Ureter (tissue), 1 donor: ENCODE measurements around the gene DYNLRB1. TPM values are rescaled to one million over a fixed set of nuclear protein-coding genes. Genes with fewer than 3 reads are reported as not detected.

Source experiments
- DNase-seq: peaks from one replicate; pipeline ENCODE4 v3.0.0-alpha.2; 2020; ENCODE audit warnings: low spot score
- total RNA-seq: library from RNA; stranded (reverse); gene quantifications from one replicate; pipeline ENCODE4 v1.2.4, GENCODE V29; 2023
- donor health status: DM: yes; HTN: yes; CAD: no.

Gene DYNLRB1
- total RNA-seq, 1 donor from 2014 or later = 123 TPM

DNA sequence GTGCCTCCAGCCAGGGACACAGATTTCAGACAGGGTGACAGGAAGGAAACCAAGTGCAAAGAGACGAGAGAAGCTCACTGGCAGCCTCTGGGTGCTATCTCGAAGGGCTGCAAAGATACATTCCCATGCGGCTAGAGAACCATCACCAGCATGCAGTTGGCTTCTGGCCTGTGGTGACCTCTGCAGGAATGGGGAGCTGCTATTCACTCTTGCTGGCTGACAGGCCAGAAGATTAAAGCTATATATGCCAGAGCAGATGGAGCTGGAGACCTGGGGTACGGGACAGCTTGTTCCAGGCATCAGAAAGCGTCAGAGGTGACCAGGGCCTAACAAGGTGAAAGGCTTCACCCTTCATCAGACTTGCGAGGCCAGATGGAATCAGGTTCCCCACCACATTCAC, 62.3 kb downstream of the DYNLRB1 start:
- DNase-seq = peak; percentile 39

DNA sequence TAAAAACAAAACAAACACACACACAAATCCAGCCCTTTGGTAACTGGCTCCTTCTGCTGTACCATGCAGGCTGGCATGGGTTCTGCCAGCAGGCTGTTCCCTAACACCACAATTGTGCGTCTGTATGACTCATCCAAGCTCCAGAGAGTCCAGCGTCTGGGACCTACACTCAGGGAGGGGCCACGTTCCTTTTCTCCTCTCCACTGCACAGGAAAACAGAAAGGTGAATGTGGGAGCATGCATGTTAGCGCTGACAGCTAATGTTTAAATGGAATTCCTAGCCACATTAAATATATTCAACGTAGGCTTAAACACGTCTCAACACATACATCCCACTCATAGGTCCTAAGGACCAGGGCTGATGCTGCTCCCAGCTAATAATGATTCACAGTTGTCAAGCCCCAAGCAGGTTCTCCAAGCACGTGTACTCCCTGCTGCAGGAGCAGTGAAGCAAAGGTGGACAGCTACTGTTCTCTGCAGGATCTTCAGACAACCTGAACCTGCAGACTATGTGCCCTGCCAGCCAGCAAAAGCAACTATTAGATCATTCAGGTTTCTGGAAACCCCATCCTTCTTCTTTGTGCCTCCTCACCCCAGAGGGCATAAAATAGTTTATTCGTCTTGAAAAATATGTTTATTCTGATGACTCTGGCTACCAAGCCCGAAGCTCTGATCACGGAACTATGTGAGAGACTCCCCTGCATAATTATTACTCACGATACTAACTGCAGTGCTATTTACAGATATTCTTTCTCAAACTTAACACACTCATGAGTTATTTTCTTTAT, 63.2 kb downstream of the DYNLRB1 start:
- peak; percentile 66 for DNase-seq

DNA sequence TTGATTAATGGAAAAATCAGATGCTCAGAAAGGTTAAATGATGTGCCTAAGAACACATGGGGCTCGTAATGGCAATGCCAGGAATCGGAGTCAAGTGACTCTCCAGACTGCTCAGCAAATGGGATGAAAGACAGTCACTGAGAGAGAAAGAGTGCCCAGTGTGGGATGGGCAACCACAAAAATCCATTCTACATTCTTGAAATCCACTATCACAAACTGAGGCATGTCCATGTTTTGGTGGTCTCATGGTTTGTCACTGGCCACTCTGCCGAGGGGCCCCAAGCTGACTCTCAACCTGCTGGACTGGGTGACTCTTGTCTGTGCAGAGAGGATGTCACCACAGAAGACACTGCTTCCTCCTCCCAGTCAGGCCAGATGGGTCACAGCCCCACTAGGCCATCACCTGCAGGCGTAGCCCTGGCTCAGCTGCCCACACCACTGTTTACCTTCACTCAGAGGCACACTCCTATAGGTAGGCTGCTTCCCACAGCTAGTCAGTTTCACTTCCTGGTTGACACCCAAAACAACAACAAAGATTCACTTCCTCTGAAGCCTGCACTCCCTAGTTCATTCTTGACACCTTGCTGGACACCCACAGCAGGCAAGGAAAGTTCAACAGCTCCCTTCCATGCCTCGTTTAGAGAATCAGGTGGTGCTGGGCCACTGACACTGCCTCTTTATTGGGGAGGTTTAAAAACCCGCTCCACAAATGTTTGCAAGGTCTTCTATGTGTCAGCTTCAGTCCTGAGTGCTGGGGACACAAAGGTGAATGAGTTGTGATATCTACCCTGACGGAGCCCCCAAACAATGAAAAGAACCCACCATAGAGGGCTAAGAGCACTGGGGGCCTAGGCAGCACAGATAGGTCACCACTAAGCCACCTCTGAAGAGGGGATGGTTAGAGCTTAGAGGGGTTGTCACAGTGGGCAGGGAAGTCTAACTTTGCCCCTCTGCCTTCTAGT, 64.0 kb downstream of the DYNLRB1 start:
- DNase-seq = peak; percentile 42

DNA sequence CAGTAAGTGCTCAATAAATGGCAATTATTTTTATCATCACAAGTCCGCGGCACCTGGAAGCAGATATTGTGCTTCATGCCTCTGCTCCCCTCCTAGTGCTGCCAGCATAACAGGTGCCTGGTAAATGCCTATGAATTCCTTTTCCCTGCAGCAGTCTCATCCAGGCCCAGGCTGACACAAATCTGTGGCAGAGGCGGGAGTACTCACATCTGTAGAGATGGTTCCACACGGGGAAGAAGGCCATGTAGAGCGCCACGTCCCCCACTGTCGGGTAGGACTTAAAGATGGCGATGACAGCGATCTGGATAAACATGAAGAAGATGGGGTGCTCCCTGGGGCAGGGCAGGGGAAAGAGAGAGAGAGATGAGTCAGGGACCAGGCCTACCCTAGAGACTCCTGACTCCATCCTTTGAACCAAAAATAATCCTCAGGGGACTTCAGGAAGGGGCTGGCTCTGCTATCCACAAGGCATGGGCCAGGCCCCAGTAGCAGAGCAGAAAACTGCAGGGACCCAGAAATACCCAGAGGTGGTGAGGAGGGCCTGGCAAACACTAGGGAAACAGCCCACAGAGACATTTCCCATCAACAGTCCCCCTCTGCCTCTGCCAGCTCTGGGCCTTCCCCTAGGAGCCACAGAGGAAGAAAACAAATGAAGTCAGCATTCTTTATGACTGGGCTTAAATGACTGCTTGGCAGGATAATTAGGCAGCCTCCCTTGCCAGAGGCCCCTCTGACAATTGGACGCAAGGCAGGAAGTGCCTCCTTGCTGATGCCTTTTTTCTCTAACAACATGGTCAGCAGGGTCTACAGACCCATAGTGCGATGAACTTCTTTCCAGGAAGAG, 65.3 kb downstream of the DYNLRB1 start:
- peak; percentile 38 for DNase-seq

DNA sequence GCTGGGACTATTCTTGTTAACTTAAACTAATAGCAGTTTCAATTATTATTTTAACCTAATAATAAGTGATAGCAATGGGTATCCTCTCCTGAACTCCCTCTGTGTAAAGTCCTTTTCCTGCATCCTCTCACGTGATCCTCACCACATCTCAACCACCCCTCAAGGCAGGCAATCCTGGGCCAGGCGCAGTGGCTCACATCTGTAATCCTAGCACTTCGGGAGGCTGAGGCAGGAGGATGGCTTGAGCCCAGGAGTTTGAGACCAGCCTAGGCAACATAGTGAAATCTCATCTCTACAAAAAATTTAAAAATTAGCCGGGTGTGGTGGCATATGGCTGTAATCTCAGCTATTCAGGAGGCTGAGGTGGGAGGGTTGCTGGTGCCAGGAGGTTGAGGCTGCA, 66.0 kb downstream of the DYNLRB1 start:
- peak; percentile 26 for DNase-seq

DNA sequence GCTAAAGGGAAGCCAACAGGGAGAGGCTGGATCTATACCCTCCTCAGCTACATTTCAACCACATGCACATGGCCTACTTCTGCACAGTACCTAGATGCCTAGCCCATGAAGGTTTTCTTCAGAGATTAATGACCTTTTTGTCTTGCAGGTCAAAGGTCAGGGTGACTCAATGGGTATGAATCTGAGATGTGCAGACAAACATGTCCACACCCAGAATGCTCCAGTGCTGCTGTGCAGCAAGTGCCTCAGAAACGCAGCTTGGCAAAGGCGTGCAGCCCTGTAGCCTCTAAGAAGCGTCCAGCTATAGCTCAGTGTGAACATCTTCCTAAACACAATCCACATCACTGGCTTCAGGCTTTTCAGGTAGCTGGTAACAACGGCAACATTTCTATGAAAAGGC, 66.7 kb downstream of the DYNLRB1 start:
- DNase-seq = peak; percentile 18

DNA sequence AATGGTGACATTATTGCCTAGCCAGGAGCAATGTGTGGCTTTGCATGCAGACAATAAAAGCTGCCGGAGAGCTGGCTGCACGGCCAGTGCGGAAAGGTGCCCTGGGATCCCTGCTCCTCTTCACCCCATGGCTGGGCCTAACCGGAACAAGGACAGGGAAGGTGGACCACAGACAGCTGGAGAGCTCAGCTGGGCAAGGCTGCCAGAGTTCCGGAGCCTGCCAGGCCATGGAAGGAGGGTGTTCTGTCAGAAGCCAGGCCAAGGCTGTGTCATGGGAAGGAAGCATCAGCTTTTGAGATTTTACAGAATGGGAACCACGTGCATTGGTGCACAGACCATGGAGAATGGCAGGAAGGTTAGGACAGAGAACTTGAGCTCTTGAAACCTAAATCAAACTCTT, 67.3 kb downstream of the DYNLRB1 start:
- no peak for DNase-seq

DNA sequence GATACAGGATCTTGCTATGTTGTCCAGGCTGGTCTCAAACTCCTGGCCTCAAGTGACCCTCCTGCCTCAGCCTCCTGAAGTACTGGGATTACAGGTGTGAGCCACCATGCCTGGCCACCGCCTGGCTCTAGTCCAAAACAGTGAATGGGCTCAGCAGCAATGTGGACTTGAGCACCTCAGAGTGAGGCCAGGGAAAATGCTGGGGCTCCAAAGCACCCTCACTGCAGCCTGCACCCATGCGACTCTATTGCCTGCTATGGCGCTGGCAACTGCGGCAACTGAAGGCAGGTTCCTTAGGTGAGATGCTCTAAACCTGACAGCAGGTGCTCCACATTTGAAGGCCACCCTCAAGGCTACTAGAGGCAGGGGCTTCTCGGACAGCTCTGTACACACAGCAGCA, 68.8 kb downstream of the DYNLRB1 start:
- DNase-seq = peak; percentile 25

DNA sequence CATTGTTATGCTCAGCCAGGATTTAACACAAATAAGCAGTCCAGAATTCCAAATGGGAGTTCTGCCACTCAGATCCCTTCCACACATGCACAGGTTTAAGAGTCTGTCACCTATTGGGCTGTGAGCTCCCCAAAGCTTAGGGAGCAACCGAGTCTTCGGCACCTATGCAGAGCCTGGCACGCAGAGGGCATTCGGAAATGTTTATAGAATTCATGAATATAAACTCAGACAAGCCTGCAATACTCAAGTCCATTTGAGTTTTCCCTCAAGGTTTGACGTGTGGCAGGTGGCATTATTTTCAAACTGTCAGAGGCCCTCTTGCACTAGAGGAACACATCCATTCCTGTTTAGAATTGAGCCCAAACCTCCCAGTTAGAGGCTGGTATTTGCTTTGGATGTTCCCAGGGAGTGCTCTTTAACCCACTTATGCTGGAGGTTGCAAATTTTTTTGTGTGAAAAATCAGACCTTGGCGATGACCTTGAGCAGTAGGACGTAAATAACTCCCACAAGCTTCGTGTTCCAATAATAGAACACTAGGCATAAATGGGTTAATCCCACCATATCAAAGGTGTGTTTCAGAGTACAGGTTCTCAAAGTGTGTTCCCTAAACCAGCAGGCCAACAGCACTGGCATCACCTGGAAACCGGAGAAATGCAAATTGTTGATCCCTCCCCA, 70.4 kb downstream of the DYNLRB1 start:
- DNase-seq = no peak

Other genes starting within 250 kb of the DYNLRB1 start
- gene AHCY, start 213.1 kb upstream of the DYNLRB1 start, total RNA-seq = 103 TPM
- gene ITCH, start 153.1 kb upstream of the DYNLRB1 start, total RNA-seq = 65.0 TPM
- gene MAP1LC3A, start 42.3 kb downstream of the DYNLRB1 start, total RNA-seq = 36.2 TPM
- gene PIGU, start 160.7 kb downstream of the DYNLRB1 start, total RNA-seq = 33.5 TPM
- 31.9 TPM for gene TP53INP2, start 187.9 kb downstream of the DYNLRB1 start, total RNA-seq